GM23248 (cell line): Measurements from ENCODE around the gene TNRC6B. TPM values are rescaled to one million over a fixed set of nuclear protein-coding genes. Genes with fewer than 3 reads are reported as not detected.

Source experiments
- DNase-seq: peaks from one replicate; pipeline ENCODE4 v3.0.0-alpha.2; 2015
- H2AFZ ChIP-seq: fragments of 200-600 bp; sonication (generic); 2 replicates; pipeline ENCODE4 v1.6.1; 2016; ENCODE audit warnings: antibody characterized with exemption
- H3F3A ChIP-seq: fragments of 200-600 bp; sonication (generic); 2 replicates; pipeline ENCODE4 v1.6.1; 2016; ENCODE audit warnings: mild to moderate bottlenecking, antibody characterized with exemption, mixed run types; ENCODE audit not compliant: insufficient read depth
- H3K27ac ChIP-seq: fragments of 200-600 bp; sonication (generic); 2 replicates; pipeline ENCODE4 v1.5.1; 2016; ENCODE audit warnings: mild to moderate bottlenecking
- H3K27me3 ChIP-seq: fragments of 200-600 bp; sonication (generic); replicated peaks from 2 replicates; pipeline ENCODE4 v1.6.1; 2016; ENCODE audit warnings: mild to moderate bottlenecking; ENCODE audit not compliant: insufficient read depth
- H3K36me3 ChIP-seq: fragments of 200-600 bp; sonication (generic); 2 replicates; pipeline ENCODE4 v1.6.1; 2016; ENCODE audit warnings: low read depth, mild to moderate bottlenecking
- H3K4me1 ChIP-seq: fragments of 200-600 bp; sonication (generic); 2 replicates; pipeline ENCODE4 v1.6.1; 2016; ENCODE audit warnings: mild to moderate bottlenecking; ENCODE audit not compliant: insufficient read depth
- H3K4me2 ChIP-seq: fragments of 200-600 bp; sonication (generic); one replicate; pipeline ENCODE4 v1.6.1; 2016; ENCODE audit warnings: mild to moderate bottlenecking; ENCODE audit not compliant: unreplicated experiment
- H3K4me3 ChIP-seq: fragments of 200-600 bp; sonication (generic); 2 replicates; pipeline ENCODE4 v1.5.1; 2016; ENCODE audit warnings: mild to moderate bottlenecking
- H3K79me2 ChIP-seq: fragments of 200-600 bp; sonication (generic); 2 replicates; pipeline ENCODE4 v1.6.1; 2016; ENCODE audit warnings: mild to moderate bottlenecking; ENCODE audit not compliant: insufficient read depth
- H3K9ac ChIP-seq: fragments of 200-600 bp; sonication (generic); 2 replicates; pipeline ENCODE4 v1.6.1; 2016; ENCODE audit warnings: mild to moderate bottlenecking
- H3K9me2 ChIP-seq: fragments of 200-600 bp; sonication (generic); 2 replicates; pipeline ENCODE4 v1.6.1; 2016; ENCODE audit warnings: mixed run types, mild to moderate bottlenecking, moderate library complexity; ENCODE audit not compliant: insufficient read depth
- H3K9me3 ChIP-seq: fragments of 200-600 bp; sonication (generic); one replicate; pipeline ENCODE4 v1.6.1; 2017; ENCODE audit warnings: low read depth
- H4K20me1 ChIP-seq: fragments of 200-600 bp; sonication (generic); 2 replicates; pipeline ENCODE4 v1.6.0; 2016; ENCODE audit not compliant: insufficient read depth
- EZH2 ChIP-seq: fragments of 200-600 bp; sonication (generic); IDR thresholded peaks from 2 replicates; pipeline ENCODE4 v1.6.1; 2018; ENCODE audit warnings: antibody characterized with exemption, mild to moderate bottlenecking; ENCODE audit not compliant: insufficient read depth, poor library complexity, severe bottlenecking
- EZH2phosphoT487 ChIP-seq: fragments of 200-600 bp; sonication (generic); IDR thresholded peaks from 2 replicates; pipeline ENCODE4 v1.6.1; 2018; ENCODE audit warnings: antibody characterized with exemption, moderate library complexity, mild to moderate bottlenecking, low read depth; ENCODE audit not compliant: insufficient read depth
- WGBS, 2 experiments: methylation state at CpG; one replicate each; pipeline ENCODE4 v1.1.6; 2015 to 2017; ENCODE audit warnings: low lambda C conversion rate in 2 of 2, low coverage in 1 of 2; ENCODE audit errors: missing lambda C conversion rate in 2 of 2; 5-methylcytosine and 5-hydroxymethylcytosine counted together
- in situ Hi-C: fragments of 300-500 bp; cut with MboI; formaldehyde crosslinking; loops from 2 replicates; pipeline ENCODE4 v1.15.0; 2020
- polyA plus RNA-seq: library from polyadenylated mRNA; unstranded; fragments of >200 nt; fragmentation: Nextera tagmentation; extraction: Ambion mirVana; gene quantifications from 2 replicates; pipeline ENCODE4 v1.2.1, GENCODE V29; 2016
- total RNA-seq: library from RNA; depleted of rRNA; stranded (reverse); fragments of >200 nt; shearing (Covaris generic); gene quantifications from 2 replicates; pipeline ENCODE4 v1.2.3, GENCODE V29; 2014

Gene TNRC6B
- total and polyA plus RNA-seq, 2 experiments from 2014 or later: 14.1 to 21.1 TPM

GRCh38 chr22:40367342-40367741 lies 189.6 kb downstream of the TNRC6B start:
- Histone ChIP-seq H3F3A (peaks cover 12% of the 10 kb centered on the region; the same call in 1 of the 2 replicates), H2AFZ (no peak overlapping the region), H3K79me2 (peaks cover 18% of the 10 kb centered on the region), H3K9me3 (no peaks in the 10 kb centered on the region), H3K9me2 (no peaks in the 10 kb centered on the region), H3K4me2 (no peak overlapping the region), H3K27me3 (no peaks in the 10 kb centered on the region), H3K36me3 (peaks cover 39% of the 10 kb centered on the region), H3K27ac (no peak overlapping the region), H3K9ac (no peak overlapping the region), H3K4me3 (no peak overlapping the region), H4K20me1 (no peaks in the 10 kb centered on the region), H3K4me1 (peaks cover 11% of the 10 kb centered on the region)
- no peak for TF ChIP-seq EZH2
- TF ChIP-seq EZH2phosphoT487: no peak
- no peak for DNase-seq
- 67 to 69% methylated on average over 6 of the region's 6 CpGs for WGBS, 2 experiments
- in situ Hi-C loops: no loop called here

- no peaks in the 10 kb centered on the region for H3K27me3 ChIP-seq
- H2AFZ ChIP-seq: no peak overlapping the region
- in situ Hi-C loops: no loop called here
- no peak overlapping the region for H3K4me3 ChIP-seq
- H3K27ac ChIP-seq: no peak overlapping the region
- H3K79me2 ChIP-seq: peaks cover 25% of the 10 kb centered on the region
- H3K4me1 ChIP-seq: peaks cover 4% of the 10 kb centered on the region
- no peaks in the 10 kb centered on the region for H4K20me1 ChIP-seq
- H3K36me3 ChIP-seq: peaks cover 33% of the 10 kb centered on the region
- H3K9ac ChIP-seq: no peak overlapping the region
- H3K9me2 ChIP-seq: no peaks in the 10 kb centered on the region
- WGBS, 2 experiments: 95 to 96% methylated on average over 6 of the region's 6 CpGs
- peaks cover 14% of the 10 kb centered on the region; the same call in 1 of the 2 replicates for H3F3A ChIP-seq
- no peak overlapping the region for H3K4me2 ChIP-seq
- TF ChIP-seq EZH2 (no peak), EZH2phosphoT487 (no peak)
- no peak for DNase-seq
- H3K9me3 ChIP-seq: no peaks in the 10 kb centered on the region
These were observed 190.3 kb downstream of the TNRC6B start for GRCh38 chr22:40368016-40368415.

GRCh38 chr22:40368836-40369235 lies 191.1 kb downstream of the TNRC6B start:
- no peak for TF ChIP-seq EZH2phosphoT487
- no peak for TF ChIP-seq EZH2
- Histone ChIP-seq H3K4me1 (no peaks in the 10 kb centered on the region), H3K4me2 (no peak overlapping the region), H3F3A (peaks cover 13% of the 10 kb centered on the region; the same call in 1 of the 2 replicates), H2AFZ (no peak overlapping the region), H3K9me3 (no peaks in the 10 kb centered on the region), H3K9ac (no peak overlapping the region), H3K79me2 (peaks cover 32% of the 10 kb centered on the region), H3K36me3 (peaks cover 30% of the 10 kb centered on the region), H3K27ac (no peak overlapping the region), H3K9me2 (no peaks in the 10 kb centered on the region), H4K20me1 (no peaks in the 10 kb centered on the region), H3K27me3 (no peaks in the 10 kb centered on the region), H3K4me3 (no peak overlapping the region)
- 94 to 99% methylated on average over 3 of the region's 3 CpGs for WGBS, 2 experiments
- no peak for DNase-seq
- in situ Hi-C loops: no loop called here

GRCh38 chr22:40374567-40374966 lies 196.8 kb downstream of the TNRC6B start:
- Histone ChIP-seq H2AFZ (no peak overlapping the region), H3K4me3 (no peak overlapping the region), H3K9me2 (no peaks in the 10 kb centered on the region), H4K20me1 (no peaks in the 10 kb centered on the region), H3K27ac (no peak overlapping the region), H3K4me2 (no peak overlapping the region), H3F3A (peaks cover 6% of the 10 kb centered on the region; the same call in 1 of the 2 replicates), H3K9ac (no peak overlapping the region), H3K4me1 (no peaks in the 10 kb centered on the region), H3K36me3 (no peaks in the 10 kb centered on the region), H3K79me2 (peaks cover 89% of the 10 kb centered on the region), H3K9me3 (no peaks in the 10 kb centered on the region), H3K27me3 (no peaks in the 10 kb centered on the region)
- DNase-seq: no peak
- TF ChIP-seq EZH2phosphoT487 (no peak), EZH2 (no peak)
- 91 to 95% methylated on average over 8 of the region's 8 CpGs for WGBS, 2 experiments
- in situ Hi-C loops: no loop called here

GRCh38 chr22:40376149-40376548 lies 198.4 kb downstream of the TNRC6B start:
- H3K79me2 ChIP-seq: peaks cover 99% of the 10 kb centered on the region
- no peak overlapping the region for H3K4me2 ChIP-seq
- no peaks in the 10 kb centered on the region for H3K36me3 ChIP-seq
- H3K4me3 ChIP-seq: no peak overlapping the region
- no peaks in the 10 kb centered on the region for H3K9me3 ChIP-seq
- WGBS, 2 experiments: 81 to 86% methylated on average over 5 of the region's 5 CpGs
- no peak overlapping the region for H2AFZ ChIP-seq
- no peaks in the 10 kb centered on the region for H3K27me3 ChIP-seq
- H3F3A ChIP-seq: 0 out of 2 replicates have a peak, but pooled peaks cover 4% of the 10 kb centered on the region
- H3K9me2 ChIP-seq: no peaks in the 10 kb centered on the region
- no peak for DNase-seq
- H3K9ac ChIP-seq: no peak overlapping the region
- no peaks in the 10 kb centered on the region for H3K4me1 ChIP-seq
- TF ChIP-seq EZH2phosphoT487 (no peak), EZH2 (no peak)
- in situ Hi-C loops: no loop called here
- no peaks in the 10 kb centered on the region for H4K20me1 ChIP-seq
- H3K27ac ChIP-seq: no peak overlapping the region
